ENCODE data around the gene ULK2.
"Not testable (repeated sequence)": the region's sequence is repeated elsewhere in the genome, so short reads cannot be mapped to it uniquely, and the experiment has no call there.

The ULK2 gene

GRCh38 chr17:19867329-19868078 lies at the start of gene ULK2:
TSS of gene ULK2 (minus strand) at chr17:19867936. CDS start at chr17:19867417, 519 bp downstream.
- no peak for DNase-seq

GRCh38 chr17:19915245-19915978 lies 47.7 kb upstream of the ULK2 start:
- no peak for DNase-seq

- DNase-seq, result no peak
Measured at GRCh38 chr17:19911033-19911432, 43.3 kb upstream of the ULK2 start.

GRCh38 chr17:19909139-19909538 lies 41.4 kb upstream of the ULK2 start:
- DNase-seq, result no peak

- no peak for DNase-seq
Measured at GRCh38 chr17:19905502-19905901, 37.8 kb upstream of the ULK2 start.

- no peak for DNase-seq
Measured at GRCh38 chr17:19904924-19905323, 37.2 kb upstream of the ULK2 start.

GRCh38 chr17:19904412-19904811 lies 36.7 kb upstream of the ULK2 start:
- no peak for DNase-seq

GRCh38 chr17:19900809-19901208 lies 33.1 kb upstream of the ULK2 start:
- no peak for DNase-seq

GRCh38 chr17:19897903-19898302 lies 30.2 kb upstream of the ULK2 start:
- DNase-seq, result no peak

GRCh38 chr17:19897090-19897837 lies 29.5 kb upstream of the ULK2 start:
- DNase-seq, result peak; percentile 7

- no peak for DNase-seq
Measured at GRCh38 chr17:19896679-19897078, 28.9 kb upstream of the ULK2 start.

- not testable (repeated sequence) for DNase-seq
Measured at GRCh38 chr17:19890554-19890953, 22.8 kb upstream of the ULK2 start.

- DNase-seq, result not testable (repeated sequence)
Measured at GRCh38 chr17:19890001-19890400, 22.3 kb upstream of the ULK2 start.

- DNase-seq, result no peak
Measured at GRCh38 chr17:19886116-19886515, 18.4 kb upstream of the ULK2 start.

GRCh38 chr17:19883537-19884215 lies 15.9 kb upstream of the ULK2 start:
- DNase-seq, result no peak

- no peak for DNase-seq
Measured at GRCh38 chr17:19880393-19880792, 12.7 kb upstream of the ULK2 start.

- no peak for DNase-seq
Measured at GRCh38 chr17:19877364-19877945, 9.7 kb upstream of the ULK2 start.

GRCh38 chr17:19876529-19877161 lies 8.9 kb upstream of the ULK2 start:
- no peak for DNase-seq

GRCh38 chr17:19874256-19874655 lies 6.5 kb upstream of the ULK2 start:
- no peak for DNase-seq

- no peak for DNase-seq
Measured at GRCh38 chr17:19873346-19873745, 5.6 kb upstream of the ULK2 start.

GRCh38 chr17:19868079-19868395 lies 301 bp upstream of the ULK2 start:
- no peak for DNase-seq

- no peak for DNase-seq
Measured at GRCh38 chr17:19867079-19867328, 732 bp downstream of the ULK2 start.

- no peak for DNase-seq
Measured at GRCh38 chr17:19865021-19865420, 2.7 kb downstream of the ULK2 start.
